HG02970 (cell line): ENCODE results near the gene DACH1.
"Not testable (repeated sequence)": the region's sequence is repeated elsewhere in the genome, so short reads cannot be mapped to it uniquely, and the experiment has no call there.

Source experiments
- ATAC-seq: cut with Tn5 transposase; IDR thresholded peaks from one replicate; pipeline ENCODE4 v1.9.1; 2021; ENCODE audit warnings: mild to moderate bottlenecking, moderate library complexity, moderate number of reproducible peaks; ENCODE audit not compliant: unreplicated experiment, low FRiP score

Gene DACH1

DNA sequence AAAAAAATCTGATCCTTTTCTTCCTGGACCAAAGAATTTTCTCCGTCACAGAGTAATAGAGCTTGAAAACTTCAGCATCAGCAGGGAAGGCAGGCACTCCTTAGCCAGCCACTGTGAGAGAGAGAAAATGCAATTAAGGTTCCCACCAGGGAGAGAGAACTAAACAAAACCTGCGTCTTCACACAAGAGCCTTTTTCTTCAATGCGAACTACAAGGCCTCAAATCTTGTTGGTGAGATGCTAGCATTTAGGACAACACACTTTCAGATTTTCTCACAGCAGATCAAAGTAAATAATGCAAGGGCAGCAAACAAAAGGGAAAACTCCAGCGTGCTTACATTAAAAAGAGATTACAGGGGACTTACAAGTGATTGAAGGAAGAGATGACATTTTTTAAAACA lies 80.1 kb downstream of the DACH1 start:
- no peak for ATAC-seq

DNA sequence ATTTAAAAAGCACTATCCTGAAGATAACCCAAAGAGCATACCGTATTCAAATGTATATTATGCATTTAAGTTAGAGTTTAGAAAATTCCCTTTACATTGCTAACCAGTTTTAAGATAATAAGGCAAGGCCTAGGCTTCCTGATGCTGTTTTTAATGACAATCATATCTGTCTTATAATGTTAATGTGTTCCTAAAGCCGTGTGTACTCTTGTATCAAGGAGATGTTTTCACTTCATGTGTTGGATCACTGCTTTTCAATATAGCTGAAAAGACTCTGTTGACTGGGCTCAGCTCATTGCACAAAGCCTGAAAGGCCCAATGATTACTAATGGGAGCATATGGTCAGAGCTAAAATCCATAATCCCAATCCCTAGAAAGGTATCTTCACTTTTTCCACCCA lies 81.6 kb downstream of the DACH1 start:
- no peak for ATAC-seq

DNA sequence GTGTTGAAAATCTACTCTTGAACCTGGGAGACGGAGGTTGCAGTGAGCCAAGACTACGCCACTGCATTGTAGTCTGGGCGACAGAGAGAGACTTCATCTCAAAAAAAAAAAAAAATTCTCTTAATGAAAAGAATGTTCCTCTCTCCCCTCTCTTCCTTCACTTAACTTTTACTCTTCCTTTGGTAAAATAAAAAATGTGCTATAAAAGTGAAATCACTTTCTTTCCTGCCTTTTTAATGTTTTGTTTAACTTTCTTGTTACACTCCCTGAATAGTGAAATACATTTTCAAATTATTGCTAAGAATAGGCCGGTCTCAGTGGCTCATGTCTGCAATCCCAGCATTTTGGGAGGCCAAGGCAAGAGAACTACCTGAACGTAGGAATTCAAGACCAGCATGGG lies 86.5 kb downstream of the DACH1 start:
- no peak for ATAC-seq

DNA sequence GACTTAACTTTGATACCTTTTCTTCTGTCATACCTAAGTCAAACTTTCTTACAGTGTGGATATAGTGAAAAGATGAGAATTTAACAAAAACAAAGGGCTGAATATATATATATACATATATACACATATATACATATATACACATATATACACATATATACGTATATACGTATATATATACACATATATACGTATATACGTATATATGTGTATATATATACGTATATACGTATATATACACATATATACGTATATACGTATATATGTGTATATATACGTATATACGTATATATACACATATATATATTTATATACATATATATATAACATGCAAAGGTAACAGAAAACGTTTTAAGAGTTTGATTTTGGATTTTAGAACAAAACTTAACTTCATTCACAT lies 88.0 kb downstream of the DACH1 start:
- not testable (repeated sequence) for ATAC-seq

DNA sequence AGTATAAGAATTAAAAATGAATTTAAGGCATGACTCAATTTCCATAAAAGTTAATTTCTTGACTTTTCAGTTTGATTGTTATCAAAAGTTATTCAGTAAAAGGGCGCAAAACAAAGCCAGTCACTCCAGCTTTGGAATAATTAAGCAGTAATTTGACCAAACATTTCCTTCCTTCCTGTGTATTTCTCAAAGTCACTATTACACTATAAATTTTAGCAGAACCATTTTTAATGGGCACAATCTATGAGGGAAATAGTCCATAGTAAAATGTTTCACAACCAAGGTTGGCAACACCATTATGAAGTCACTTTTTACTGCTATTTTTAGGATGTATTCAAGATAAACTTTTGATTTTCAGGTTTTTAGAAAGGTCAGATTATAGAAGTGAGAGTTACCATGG lies 91.0 kb downstream of the DACH1 start:
- ATAC-seq = no peak

DNA sequence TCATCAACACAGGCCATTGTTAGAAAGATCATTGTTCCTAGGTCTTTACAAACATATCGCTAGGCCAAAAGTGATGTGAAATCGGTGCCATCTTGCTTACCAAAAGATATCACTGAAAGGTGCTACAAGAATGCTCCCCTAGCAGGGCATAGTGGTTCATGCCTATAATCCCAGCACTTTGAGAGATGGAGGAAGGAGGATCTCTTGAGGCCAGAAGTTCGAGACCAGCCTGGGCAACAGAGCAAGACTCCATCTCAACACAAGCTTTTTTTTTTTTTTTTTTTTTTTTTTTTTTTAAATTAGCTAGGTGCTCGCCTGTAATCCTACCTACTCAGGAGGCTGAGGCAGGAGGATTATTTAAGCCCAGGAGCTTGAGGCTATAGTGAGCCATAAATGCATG lies 92.1 kb downstream of the DACH1 start:
- no peak for ATAC-seq

DNA sequence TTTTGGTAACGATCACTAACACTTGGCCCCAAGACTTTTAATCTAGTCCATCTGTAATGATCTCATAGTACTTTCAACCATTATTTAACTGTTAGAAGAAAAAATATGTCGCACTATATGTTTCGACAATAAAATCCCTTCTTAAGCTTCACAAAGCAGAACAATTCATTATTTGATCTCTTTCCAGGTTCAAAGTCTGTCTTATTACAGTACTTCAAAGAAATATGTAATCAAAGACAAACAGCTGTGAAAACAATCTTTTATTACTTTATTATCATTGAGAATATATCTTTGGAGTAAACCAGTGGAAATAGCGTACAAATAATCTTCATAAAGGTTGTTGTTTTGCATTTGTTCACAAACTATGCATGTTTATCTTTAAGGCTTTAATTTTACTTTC lies 93.5 kb downstream of the DACH1 start:
- no peak for ATAC-seq

DNA sequence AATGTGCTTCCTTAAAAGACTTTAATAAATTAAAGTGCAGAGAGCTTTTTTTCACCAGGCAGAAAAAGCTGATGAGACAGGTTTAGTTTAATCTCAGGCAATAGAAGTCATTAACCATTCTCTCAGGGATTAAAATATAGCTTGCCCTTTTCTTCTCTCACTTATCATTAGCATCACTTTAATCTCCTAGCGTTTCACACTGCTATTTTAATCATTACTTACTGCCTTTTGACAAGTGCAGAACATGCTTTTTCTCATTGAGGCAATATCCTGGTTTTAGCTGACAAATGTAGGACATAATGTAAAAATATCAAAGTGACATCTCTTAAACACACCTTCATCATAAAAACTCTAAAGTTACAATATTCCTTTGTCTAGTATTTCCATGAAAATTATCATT lies 94.6 kb downstream of the DACH1 start:
- no peak for ATAC-seq

DNA sequence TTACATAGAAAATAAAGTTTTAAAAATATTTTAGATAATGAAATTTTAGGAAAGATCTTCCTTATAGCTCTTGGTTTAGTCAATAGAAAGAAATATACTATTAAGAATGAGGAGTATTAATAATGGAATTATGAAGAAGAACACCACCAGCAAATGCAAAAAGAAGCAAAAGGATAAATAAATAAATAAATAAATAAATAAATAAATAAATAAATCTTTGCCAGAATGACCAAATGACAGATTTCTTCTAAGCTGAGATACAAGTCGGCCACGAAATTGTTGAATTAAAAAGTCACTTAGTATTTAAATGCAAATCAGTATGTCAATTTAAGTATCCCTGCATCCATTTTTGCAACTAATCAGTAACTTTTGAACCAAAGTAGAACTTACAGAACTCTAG lies 95.9 kb downstream of the DACH1 start:
- no peak for ATAC-seq

DNA sequence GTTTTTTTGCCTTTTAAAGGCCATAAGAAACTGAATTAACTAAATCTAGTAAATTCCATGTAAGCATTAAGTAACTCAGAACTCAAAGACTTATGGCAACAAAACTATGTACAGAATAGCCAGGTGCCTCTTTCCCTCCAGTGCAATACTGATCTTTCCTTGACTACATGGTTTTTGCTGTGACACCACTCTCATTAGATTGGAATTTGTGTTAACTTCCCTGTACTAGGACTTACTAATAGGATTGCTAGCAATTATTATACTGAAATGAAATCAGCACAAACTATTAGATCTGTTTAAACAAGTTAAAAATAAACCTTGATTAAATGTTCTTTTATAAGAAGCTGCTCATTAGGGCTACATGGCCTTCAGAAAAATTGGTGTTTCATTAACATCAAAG lies 96.3 kb downstream of the DACH1 start:
- no peak for ATAC-seq

DNA sequence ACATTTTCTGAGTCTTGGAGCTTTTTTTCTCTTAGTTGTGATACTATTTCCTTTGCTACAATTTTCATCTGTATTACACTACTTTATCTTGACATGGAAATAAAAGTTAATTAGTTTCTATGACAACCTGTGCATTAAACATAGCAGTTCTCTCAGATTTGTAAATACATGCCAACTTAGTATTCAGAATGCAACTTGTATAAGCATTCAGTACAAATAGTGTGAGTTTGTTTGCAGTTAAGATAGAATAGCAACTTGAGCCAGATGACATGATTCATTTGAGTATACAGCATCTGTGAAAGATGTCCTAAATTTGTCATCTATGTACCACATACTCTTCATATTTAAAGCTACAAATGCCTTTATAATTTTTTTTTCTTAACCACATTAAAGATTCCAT lies 98.1 kb downstream of the DACH1 start:
- no peak for ATAC-seq

DNA sequence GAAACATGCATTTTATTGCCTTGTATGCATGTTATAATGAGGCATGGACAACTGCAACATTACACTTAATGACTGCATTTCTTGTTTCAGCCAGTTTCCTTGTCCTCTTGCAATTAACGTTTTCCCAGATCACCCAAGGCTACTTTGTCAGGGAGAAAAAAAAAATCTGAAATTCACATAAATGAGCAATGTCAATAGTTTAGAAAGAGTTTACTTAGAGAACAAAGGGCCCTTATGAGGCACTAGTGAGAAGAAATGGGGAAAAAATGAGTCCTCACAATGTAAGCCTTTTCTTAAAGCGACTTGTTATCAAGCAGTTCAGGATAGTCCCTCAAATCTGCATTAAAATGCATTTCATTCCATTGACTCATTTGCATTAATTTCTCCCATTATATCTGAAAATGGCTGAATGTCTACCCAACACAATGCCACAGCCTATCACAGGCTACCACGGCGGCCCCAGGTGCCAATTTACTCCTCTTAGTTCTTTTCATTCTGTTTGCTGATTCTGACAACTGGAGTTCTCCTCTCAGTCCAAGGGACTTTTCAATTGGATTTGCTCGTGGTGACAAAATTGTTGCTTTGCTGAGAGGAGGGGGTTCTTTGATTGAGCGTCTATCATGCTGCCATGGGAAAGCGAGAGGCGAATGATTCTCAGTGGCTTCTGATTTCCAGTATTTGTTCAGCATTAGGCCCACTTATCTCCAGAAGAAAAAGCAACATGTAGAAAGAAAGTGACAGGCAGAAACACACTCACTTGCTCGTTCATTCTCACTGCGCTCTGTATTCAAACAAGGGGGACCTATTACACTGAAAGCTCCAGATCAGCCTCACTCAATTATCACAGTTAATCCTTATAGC lies 107.1 kb downstream of the DACH1 start:
- ATAC-seq = no peak

DNA sequence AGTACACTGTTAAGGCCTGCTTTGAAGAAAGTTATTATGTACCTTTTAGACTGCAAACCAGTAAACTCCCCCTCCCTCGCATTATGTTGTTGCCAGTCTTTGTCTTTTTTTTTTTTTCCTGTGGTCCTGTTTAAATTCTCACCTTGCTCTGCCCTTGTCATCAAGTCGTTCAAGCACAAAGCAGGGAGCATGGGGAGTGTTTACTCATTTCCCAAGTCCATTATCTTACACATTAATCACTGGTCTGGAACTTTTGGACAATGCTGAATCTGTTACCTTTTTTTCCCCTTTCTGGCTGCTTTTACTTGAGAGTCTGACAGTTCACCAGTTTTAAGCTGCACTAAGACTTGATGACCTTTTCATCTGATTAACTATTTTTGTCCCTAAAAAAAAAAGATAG lies 108.2 kb downstream of the DACH1 start:
- no peak for ATAC-seq

DNA sequence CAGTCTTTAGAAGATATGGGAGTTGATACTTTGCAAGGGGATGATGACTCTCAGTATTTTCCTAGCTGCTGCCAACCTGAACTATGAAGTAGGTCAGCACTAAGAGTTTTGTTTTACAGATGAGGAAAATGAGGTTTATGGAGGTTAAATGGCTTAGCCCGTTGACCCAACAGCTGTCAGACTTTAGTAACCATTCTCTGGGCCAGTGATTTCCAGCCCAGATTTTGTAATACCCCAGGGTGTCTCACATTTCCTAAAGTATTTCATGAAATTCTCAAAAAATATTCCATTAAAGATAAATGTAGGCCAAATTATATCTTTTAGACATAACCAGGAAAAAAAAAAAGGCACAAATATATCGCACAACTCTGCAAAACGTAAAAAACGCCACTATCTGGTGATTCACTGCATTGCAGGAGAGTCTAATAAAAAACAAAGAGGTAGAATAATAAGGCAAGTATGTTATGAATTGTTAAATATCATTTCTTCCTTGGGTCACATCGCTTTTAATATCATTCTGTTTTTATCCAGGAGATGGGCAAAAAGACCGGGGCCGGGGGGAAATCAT lies 112.5 kb downstream of the DACH1 start:
- ATAC-seq = no peak

DNA sequence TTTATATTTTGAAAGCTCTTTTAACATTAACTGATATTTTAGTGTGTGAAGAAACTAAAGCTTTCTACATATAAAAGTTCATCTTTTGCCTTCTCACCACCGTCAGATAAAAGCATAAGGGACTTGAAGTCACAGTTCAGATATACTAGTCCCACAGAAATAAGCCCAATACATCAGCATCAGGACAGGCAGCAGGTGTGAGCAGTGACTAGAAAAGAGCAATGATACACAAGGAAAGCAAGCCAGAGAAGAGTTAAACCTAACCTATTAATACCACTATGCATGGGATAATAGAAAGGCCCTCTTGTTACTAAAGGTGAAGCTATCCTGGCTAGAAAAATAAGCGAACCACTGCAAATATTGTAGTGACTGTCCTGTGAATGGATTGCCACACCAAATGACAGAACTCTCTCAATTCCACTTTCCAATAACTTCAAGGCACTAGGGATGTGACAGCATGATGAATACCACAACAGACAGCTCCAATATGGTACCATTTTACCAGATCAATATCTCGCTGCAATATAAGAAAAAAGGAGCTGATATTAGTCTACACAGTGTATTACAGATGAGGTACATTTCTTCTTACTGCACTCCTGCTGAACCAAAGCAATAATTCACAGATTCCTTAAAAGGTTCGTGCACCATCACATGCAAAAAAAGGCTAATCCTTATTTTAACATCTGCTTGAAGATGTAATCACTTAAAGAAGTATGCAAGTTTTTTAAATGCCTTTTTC lies 114.1 kb downstream of the DACH1 start:
- no peak for ATAC-seq

DNA sequence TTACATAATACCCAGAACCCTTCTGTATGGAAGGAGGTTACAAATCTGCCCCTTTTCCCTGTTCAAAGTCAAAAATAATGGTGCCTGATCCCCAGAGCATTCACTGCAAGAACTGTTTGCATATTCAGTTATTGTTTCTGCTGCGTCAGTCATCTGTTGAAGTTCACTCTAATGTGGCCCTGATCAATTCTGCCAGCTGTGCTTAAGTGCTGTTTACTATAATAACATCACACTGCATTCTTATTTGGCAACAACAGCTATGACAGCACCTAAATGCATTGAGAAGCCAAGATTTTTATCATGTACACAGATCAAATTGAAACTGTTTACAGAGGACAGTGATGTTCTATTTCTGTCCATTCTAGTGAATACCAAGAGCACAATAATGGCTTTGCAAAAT lies 115.9 kb downstream of the DACH1 start:
- ATAC-seq = no peak

DNA sequence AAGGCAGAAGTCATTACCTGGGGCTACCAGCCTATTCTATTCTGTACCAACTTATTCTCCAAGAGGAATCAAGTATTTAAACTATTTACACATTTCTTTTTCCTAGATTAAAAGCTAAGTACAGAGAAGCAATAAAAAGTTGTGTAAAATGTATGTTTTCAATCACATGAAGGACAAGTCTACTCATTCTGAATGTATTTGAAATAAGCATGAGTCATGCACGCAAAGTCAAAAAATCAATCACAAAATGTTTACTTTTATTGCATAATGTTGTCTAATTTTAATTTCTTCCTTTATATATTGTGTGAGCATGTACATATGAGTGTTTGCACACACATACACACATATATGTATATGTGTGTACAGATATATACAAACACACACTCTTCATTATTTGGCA lies 136.7 kb downstream of the DACH1 start:
- ATAC-seq = no peak

DNA sequence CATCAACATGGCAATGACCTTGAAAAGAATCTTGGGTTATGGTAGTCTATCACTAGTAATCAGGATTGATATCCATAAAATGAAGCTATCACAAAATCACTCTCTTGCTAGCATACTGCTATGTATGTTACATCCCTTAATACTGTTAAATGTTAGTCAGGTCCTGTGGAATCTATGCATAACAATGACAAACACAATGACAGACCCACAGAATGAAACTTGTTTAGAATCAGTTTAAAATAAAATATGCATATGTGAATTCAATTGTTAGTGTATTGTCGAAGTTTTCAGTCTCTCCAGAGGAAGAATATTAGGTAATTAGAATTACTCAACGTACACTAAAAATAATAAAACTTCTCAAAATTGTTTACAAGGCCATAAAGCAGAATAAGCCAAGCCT lies 137.6 kb downstream of the DACH1 start:
- no peak for ATAC-seq

DNA sequence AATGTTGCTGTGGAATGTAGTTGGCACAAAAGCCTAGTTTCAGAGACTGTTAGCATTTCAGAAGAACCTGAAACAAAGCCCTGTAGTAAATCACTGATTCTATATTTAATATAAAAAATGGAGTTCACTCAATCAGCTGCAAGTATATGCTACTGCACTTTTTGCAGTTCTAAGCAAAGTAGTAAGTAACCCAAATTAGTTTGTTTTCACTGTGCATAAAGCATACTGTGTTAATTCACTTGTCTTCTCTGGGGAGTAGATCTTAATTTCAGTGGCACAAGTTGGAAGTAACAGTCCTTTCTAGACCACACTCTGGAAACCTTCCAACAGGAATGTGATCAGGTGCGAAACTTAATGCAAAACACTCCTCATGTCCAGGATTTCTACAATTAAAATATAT lies 139.3 kb downstream of the DACH1 start:
- ATAC-seq = no peak

DNA sequence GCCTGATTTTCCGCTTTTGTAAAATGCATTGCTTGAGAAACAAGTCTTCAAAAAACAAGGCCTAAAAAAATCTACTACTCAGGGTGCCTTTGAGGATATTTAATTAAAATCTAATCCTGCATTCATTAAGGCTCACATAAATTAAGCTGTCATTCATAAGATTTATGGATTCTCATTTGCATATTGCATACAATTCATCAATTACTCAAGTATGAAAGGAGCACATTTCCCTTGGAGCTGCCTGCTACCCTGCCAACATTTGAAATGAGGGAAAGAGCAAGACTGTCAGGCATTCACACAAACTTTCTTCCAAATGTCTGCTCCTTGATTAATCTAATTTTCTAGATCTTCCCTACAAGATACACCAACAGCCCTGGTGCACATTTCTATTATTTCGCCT lies 140.0 kb downstream of the DACH1 start:
- ATAC-seq = no peak

DNA sequence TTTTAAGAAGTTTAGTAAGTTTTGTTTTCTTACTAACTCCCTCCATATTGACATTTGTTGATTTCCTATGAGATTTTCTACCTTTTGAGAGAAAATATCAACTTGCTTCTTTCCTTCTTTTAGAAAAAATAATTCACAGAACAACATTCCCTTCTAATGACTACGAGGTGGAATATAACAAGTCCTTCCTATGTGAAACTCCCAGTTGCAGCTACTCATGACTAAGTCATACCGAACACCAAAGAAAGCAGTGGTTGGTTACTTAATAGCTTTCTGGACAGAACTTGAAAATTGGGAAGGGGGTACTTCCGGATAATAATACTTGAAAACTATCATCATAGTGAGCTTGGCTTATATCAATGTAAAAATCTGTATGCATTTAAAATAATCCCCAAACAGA lies 144.8 kb downstream of the DACH1 start:
- no peak for ATAC-seq

DNA sequence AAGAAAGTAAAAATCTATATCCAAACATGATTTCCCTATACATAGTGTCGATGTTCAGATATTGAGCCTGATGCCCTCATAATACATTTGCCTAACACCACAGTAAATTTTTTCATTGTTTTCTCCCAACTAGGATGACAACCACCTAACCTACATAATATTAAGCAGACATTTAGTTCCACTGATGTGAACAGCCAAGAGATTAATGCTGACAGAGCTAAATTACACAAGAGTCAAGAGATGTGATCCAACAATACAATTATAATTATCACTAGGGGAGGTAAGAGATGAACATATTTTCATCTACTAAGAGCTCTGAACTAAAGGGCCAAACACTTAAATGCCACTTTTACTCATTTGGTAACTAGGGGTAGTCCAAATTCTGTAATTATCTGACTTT lies 145.9 kb downstream of the DACH1 start:
- ATAC-seq = no peak
